ENCODE results near the gene TBX4.

TBX4 gene

DNA sequence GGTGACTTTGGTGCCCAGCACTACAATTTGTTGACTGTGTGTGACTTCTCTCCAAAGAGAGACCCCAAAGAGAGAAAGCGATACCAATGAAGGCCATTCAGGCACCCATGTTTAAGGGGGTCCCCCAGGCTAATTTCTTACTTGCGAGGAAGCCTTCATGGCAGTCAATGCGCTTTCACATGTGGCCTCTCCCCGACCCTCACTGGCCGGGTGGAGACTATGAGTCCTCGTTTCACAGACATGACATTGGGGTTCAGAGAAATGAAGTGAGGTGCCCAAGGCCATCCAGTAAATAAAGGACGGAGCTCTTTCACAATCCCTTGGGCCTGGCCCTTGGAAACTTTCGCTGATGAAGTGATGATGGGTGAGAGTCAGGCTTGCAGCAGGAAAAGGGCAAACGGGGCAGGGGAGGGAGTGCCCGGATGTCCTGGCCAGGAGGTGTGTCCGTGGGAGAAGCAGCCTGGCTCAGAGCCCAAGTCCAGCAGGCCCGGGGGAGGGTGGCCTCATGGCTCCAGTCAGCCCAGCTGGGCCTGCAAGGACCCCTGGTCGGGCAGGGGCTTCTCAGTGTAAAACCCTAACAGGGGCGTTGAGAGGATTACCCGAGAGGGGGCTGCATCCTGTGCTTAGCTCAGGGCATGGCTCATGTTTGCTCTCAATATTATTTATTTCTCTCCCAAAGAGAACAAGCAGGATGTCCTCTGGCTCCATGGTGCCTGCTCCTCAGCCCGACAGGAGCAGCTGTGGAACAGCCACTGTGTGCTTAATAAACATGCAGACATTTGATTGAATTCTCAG lies 37.9 kb upstream of the TBX4 start:
- Histone ChIP-seq H3K27ac (peak overlapping the region; percentile 97 to 99), H3K4me3 (peak overlapping the region; percentile 84)
- DNase-seq (ENCODE audit: low spot score), result no peak
- TF ChIP-seq, protein P1, sequence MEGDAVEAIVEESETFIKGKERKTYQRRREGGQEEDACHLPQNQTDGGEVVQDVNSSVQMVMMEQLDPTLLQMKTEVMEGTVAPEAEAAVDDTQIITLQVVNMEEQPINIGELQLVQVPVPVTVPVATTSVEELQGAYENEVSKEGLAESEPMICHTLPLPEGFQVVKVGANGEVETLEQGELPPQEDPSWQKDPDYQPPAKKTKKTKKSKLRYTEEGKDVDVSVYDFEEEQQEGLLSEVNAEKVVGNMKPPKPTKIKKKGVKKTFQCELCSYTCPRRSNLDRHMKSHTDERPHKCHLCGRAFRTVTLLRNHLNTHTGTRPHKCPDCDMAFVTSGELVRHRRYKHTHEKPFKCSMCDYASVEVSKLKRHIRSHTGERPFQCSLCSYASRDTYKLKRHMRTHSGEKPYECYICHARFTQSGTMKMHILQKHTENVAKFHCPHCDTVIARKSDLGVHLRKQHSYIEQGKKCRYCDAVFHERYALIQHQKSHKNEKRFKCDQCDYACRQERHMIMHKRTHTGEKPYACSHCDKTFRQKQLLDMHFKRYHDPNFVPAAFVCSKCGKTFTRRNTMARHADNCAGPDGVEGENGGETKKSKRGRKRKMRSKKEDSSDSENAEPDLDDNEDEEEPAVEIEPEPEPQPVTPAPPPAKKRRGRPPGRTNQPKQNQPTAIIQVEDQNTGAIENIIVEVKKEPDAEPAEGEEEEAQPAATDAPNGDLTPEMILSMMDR (IDR thresholded peaks at IDR 0.05), result no peak

GRCh38 chr17:61414936-61415251 lies 37.3 kb upstream of the TBX4 start:
- peak overlapping the region; percentile 15 to 99 for H3K27ac ChIP-seq
- H3K4me3 ChIP-seq, result no peak overlapping the region
- TF ChIP-seq, protein P1 (IDR thresholded peaks at IDR 0.05), result no peak
- DNase-seq (ENCODE audit: low spot score), result no peak

GRCh38 chr17:61415374-61416210 lies 36.6 kb upstream of the TBX4 start:
- Histone ChIP-seq H3K4me3 (no peak overlapping the region), H3K27ac (peak overlapping the region; percentile 85 to 99)
- DNase-seq (ENCODE audit: low spot score), result no peak
- TF ChIP-seq, protein P1 (IDR thresholded peaks at IDR 0.05), result no peak

DNA sequence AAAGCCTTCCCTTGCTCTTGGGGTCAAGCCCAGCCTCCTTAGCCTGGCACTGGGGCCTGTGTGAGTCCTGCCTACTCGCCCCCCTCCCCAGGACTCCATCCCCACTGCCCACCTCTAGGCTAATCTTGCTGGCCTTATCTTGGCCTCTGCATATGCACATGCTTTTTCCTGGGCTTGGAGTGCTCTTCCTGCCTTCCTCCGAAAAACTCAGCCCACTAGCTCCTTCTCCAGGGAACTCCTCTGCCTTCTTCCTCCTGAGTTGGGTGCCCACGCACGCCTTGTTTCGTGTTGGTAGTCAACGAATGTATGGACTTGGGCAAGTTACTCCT lies 36.0 kb upstream of the TBX4 start:
- Histone ChIP-seq H3K4me3 (peak overlapping the region; percentile 67), H3K27ac (peak overlapping the region; percentile 85 to 99)
- DNase-seq (ENCODE audit: low spot score), result no peak
- TF ChIP-seq, protein P1 (IDR thresholded peaks at IDR 0.05), result no peak

- peak; percentile 92 for DNase-seq (ENCODE audit: low spot score)
- TF ChIP-seq, protein P1 (IDR thresholded peaks at IDR 0.05), result peak; percentile 90
- Histone ChIP-seq H3K27ac (peak overlapping the region; percentile 85 to 99), H3K4me3 (peak overlapping the region; percentile 67)
Observed at GRCh38 chr17:61416540-61417363, 35.5 kb upstream of the TBX4 start.

DNA sequence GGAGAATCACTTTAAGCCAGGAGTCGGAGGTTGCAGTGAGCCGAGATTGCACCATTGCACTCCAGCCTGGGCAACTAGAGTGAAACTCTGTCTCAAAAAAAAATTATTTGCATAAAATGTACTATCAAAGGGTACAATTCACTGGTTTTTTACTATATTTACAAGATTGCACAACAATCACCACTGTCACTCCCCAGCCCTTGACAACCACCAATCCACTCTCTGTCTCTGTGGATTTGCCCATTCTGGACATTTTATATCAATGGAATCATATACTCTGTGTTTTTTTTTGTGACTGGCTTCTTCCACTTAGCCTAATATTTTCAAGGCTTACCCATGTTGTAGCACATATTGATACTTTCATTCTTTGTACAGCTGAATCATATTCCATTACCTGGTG lies 33.8 kb upstream of the TBX4 start:
- Histone ChIP-seq H3K4me3 (no peak overlapping the region), H3K27ac (no peak overlapping the region)
- DNase-seq (ENCODE audit: low spot score), result no peak
- TF ChIP-seq, protein P1 (IDR thresholded peaks at IDR 0.05), result no peak

Measured in coronary artery (tissue), 2 donors.